ENCODE results near the gene COPG2.

- TF ChIP-seq CTCF (conservative IDR thresholded peaks at IDR 0.05; ENCODE audit: low read length), result no peak
- no peak for TF ChIP-seq EZH2phosphoT487 (IDR thresholded peaks at IDR 0.05; ENCODE audit: borderline replicate concordance, low read depth, low read length)
Measured at GRCh38 chr7:130649004-130649790, 19.4 kb downstream of the COPG2 start.

Measured in OCI-LY7 (cell line).